H1 (cell line): ENCODE data around the gene ADCY9. TPM values are rescaled to one million over a fixed set of nuclear protein-coding genes. Genes with fewer than 3 reads are reported as not detected.

Source experiments
- CTCF ChIA-PET: fragments of 300-600 bp; sonication (Branson Sonifier 250); formaldehyde crosslinking; loops from one replicate; lab custom pipeline; 2021; ENCODE audit not compliant: partially characterized antibody; lab: Charles Lee
- POLR2A ChIA-PET: fragments of 300-600 bp; sonication (Branson Sonifier 250); formaldehyde crosslinking; loops from one replicate; lab custom pipeline; 2021; ENCODE audit warnings: inconsistent platforms; ENCODE audit not compliant: partially characterized antibody; lab: Charles Lee
- DNase-seq, 2 experiments: peaks; one replicate each; pipeline versions ENCODE4 v3.0.0 to v3.0.0-alpha.2; 2010 to 2022; ENCODE audit warnings: low spot score in 2 of 2, low read depth in 1 of 2, mixed read lengths in 1 of 2
- FAIRE-seq: peaks from 2 replicates; lab custom pipeline; 2011; peaks lifted over from hg19 to GRCh38; lab: Jason Lieb, UNC
- H2AFZ ChIP-seq: 2 replicates; pipeline ENCODE4 v1.8.1; 2012; ENCODE audit warnings: low read length, inconsistent platforms
- H2AK5ac ChIP-seq: 2 replicates; pipeline ENCODE4 v1.6.1; 2013; ENCODE audit warnings: low read depth, low read length
- H2BK120ac ChIP-seq: replicated peaks from 2 replicates; pipeline ENCODE3; 2013; ENCODE audit warnings: low read depth, low read length, inconsistent platforms
- H2BK12ac ChIP-seq: 2 replicates; pipeline ENCODE4 v1.6.1; 2013; ENCODE audit warnings: low read depth, low read length
- H2BK15ac ChIP-seq: 2 replicates; pipeline ENCODE4 v1.6.1; 2013; ENCODE audit warnings: low read length
- H2BK20ac ChIP-seq: 2 replicates; pipeline ENCODE4 v1.6.1; 2013; ENCODE audit warnings: low read length
- H2BK5ac ChIP-seq: 2 replicates; pipeline ENCODE4 v1.6.1; 2013; ENCODE audit warnings: low read depth, low read length
- H3K14ac ChIP-seq: 2 replicates; pipeline ENCODE4 v1.6.1; 2013; ENCODE audit warnings: inconsistent platforms; ENCODE audit not compliant: insufficient read length
- H3K18ac ChIP-seq: 2 replicates; pipeline ENCODE4 v1.6.1; 2013; ENCODE audit warnings: low read length; ENCODE audit errors: extremely low read depth
- H3K23ac ChIP-seq: 2 replicates; pipeline ENCODE4 v1.6.1; 2013; ENCODE audit warnings: inconsistent platforms; ENCODE audit not compliant: insufficient read length
- H3K23me2 ChIP-seq: 2 replicates; pipeline ENCODE4 v1.6.1; 2013; ENCODE audit warnings: low read depth, low read length
- H3K27ac ChIP-seq: 2 replicates; pipeline ENCODE4 v1.6.1; 2011; ENCODE audit warnings: low read depth, low read length, inconsistent platforms
- H3K27me3 ChIP-seq, 4 experiments: replicated peaks in 1 of 4; 1 replicate in 1 of 4; 2 replicates in 3 of 4; pipeline versions ENCODE4 v1.6.1 to v1.8.1; 2011 to 2013; ENCODE audit warnings: low read length in 3 of 4, mild to moderate bottlenecking in 3 of 4, inconsistent platforms in 2 of 4, mixed read lengths in 2 of 4, moderate library complexity in 1 of 4; ENCODE audit not compliant: control insufficient read depth in 3 of 4, insufficient read depth in 3 of 4; ENCODE audit errors: extremely low read depth in 1 of 4
- H3K36me3 ChIP-seq, 4 experiments: 2 replicates each; pipeline versions ENCODE4 v1.6.1 to v1.8.1; 2011 to 2013; ENCODE audit warnings: mild to moderate bottlenecking in 4 of 4, low read length in 3 of 4, moderate library complexity in 2 of 4, control low read depth in 1 of 4, inconsistent platforms in 1 of 4; ENCODE audit not compliant: insufficient read depth in 4 of 4, control insufficient read depth in 2 of 4
- H3K4ac ChIP-seq: replicated peaks from 2 replicates; pipeline ENCODE3; 2013; ENCODE audit warnings: low read length, low read depth, mixed read lengths, inconsistent platforms; ENCODE audit not compliant: insufficient read length
- H3K4me1 ChIP-seq, 4 experiments: replicated peaks in 1 of 4; 1 replicate in 1 of 4; 2 replicates in 3 of 4; pipeline versions ENCODE4 v1.6.1 to v1.8.1; 2011 to 2013; ENCODE audit warnings: low read length in 3 of 4, inconsistent platforms in 2 of 4, mixed read lengths in 1 of 4; ENCODE audit not compliant: insufficient read depth in 4 of 4, control insufficient read depth in 3 of 4
- H3K4me2 ChIP-seq, 2 experiments: 2 replicates each; pipeline versions ENCODE4 v1.6.1 to v1.8.1; 2011 to 2013; ENCODE audit warnings: low read depth in 2 of 2, low read length in 2 of 2, control low read depth in 1 of 2, inconsistent platforms in 1 of 2, mild to moderate bottlenecking in 1 of 2; ENCODE audit not compliant: insufficient read depth in 1 of 2
- H3K4me3 ChIP-seq, 4 experiments: fragments of 200-600, 300-600 bp in 1 of 4; sonication (generic), shearing (Covaris generic), sonication (Bioruptor Twin) in 1 of 4; 2 replicates each; pipeline versions ENCODE4 v1.5.1 to v1.8.1; 2011 to 2016; ENCODE audit warnings: low read length in 4 of 4, low read depth in 3 of 4, control low read depth in 2 of 4, inconsistent platforms in 2 of 4, mild to moderate bottlenecking in 2 of 4, mixed read lengths in 1 of 4, moderate library complexity in 1 of 4; ENCODE audit not compliant: insufficient read depth in 2 of 4; ENCODE audit errors: extremely low read depth in 1 of 4
- H3K56ac ChIP-seq: replicated peaks from 2 replicates; pipeline ENCODE3; 2013; ENCODE audit warnings: low read depth, mild to moderate bottlenecking, mixed read lengths, low read length, inconsistent platforms; ENCODE audit not compliant: insufficient read length
- H3K79me1 ChIP-seq: 2 replicates; pipeline ENCODE4 v1.6.1; 2013; ENCODE audit warnings: low read depth, low read length, control low read depth
- H3K79me2 ChIP-seq, 2 experiments: 2 replicates each; pipeline versions ENCODE4 v1.6.1 to v1.8.1; 2012 to 2013; ENCODE audit warnings: low read length in 2 of 2, mild to moderate bottlenecking in 2 of 2, inconsistent platforms in 1 of 2; ENCODE audit not compliant: insufficient read depth in 2 of 2, control insufficient read depth in 1 of 2
- H3K9ac ChIP-seq, 4 experiments: replicated peaks in 1 of 4; 1 replicate in 1 of 4; 2 replicates in 3 of 4; pipeline versions ENCODE4 v1.6.1 to v1.8.1; 2011 to 2013; ENCODE audit warnings: low read depth in 3 of 4, low read length in 3 of 4, control low read depth in 2 of 4, mild to moderate bottlenecking in 2 of 4, moderate library complexity in 2 of 4, inconsistent platforms in 1 of 4; ENCODE audit errors: extremely low read depth in 1 of 4
- H3K9me3 ChIP-seq, 2 experiments: 2 replicates each; pipeline versions ENCODE4 v1.6.1 to v1.8.1; 2012 to 2013; ENCODE audit warnings: mild to moderate bottlenecking in 2 of 2, moderate library complexity in 2 of 2, control low read depth in 1 of 2, inconsistent platforms in 1 of 2, low read depth in 1 of 2, low read length in 1 of 2, mixed read lengths in 1 of 2; ENCODE audit not compliant: insufficient read depth in 2 of 2
- H4K20me1 ChIP-seq, 2 experiments: replicated peaks in 1 of 2; 2 replicates each; pipeline versions ENCODE3 to v1.8.1; 2011 to 2013; ENCODE audit warnings: inconsistent platforms in 2 of 2, low read length in 2 of 2, mild to moderate bottlenecking in 1 of 2; ENCODE audit not compliant: insufficient read depth in 2 of 2, control insufficient read depth in 1 of 2
- H4K5ac ChIP-seq: 2 replicates; pipeline ENCODE4 v1.6.1; 2013; ENCODE audit warnings: low read length, low read depth, mixed read lengths, inconsistent platforms; ENCODE audit not compliant: insufficient read length
- H4K8ac ChIP-seq: 2 replicates; pipeline ENCODE4 v1.8.0; 2013; ENCODE audit warnings: mild to moderate bottlenecking, moderate library complexity, low read length, inconsistent platforms; ENCODE audit not compliant: insufficient read depth; ENCODE audit errors: extremely low read depth
- H4K91ac ChIP-seq: replicated peaks from 2 replicates; pipeline ENCODE3; 2013; ENCODE audit warnings: low read length, mixed read lengths, inconsistent platforms; ENCODE audit not compliant: insufficient read length
- EZH2 ChIP-seq: fragments of 200-600 bp; sonication (generic); IDR thresholded peaks from 2 replicates; pipeline ENCODE4 v1.7.1; 2012; ENCODE audit warnings: low read depth, mild to moderate bottlenecking, moderate library complexity, low read length, inconsistent platforms; ENCODE audit not compliant: severe bottlenecking
- MAFK ChIP-seq: IDR thresholded peaks from 2 replicates; pipeline ENCODE4 v1.6.1; 2012; ENCODE audit warnings: low read depth, mild to moderate bottlenecking, improper control_type of control experiment, low read length
- polyA plus RNA-seq, 7 experiments: library from polyadenylated mRNA; depleted of rRNA in 3 of 7; stranded (reverse) in 5 of 7; unstranded in 2 of 7; fragments of >200 nt in 5 of 7; fragments of 200-250 nt in 2 of 7; gene quantifications; 1 replicate in 5 of 7; 2 replicates in 1 of 7; 4 replicates in 1 of 7; pipeline versions ENCODE4 v1.2.1 to v1.2.3, GENCODE V29; 2011 to 2013; ENCODE audit warnings: missing spikeins in 2 of 7, mixed read lengths in 2 of 7
- total RNA-seq: library from RNA; stranded (reverse); fragmentation: NEBNext Ultra II Directional; extraction: Animal tissue kit (Norgen Biotek cat#: 25700); gene quantifications from 2 replicates; pipeline ENCODE4 v1.2.1, GENCODE V29; 2021

Gene ADCY9
- total and polyA plus RNA-seq, 2 of the 8 experiments (the other 6 are each of a cell fraction or from before 2014, with no cell fraction given) = 5.4 to 13.1 TPM

DNA sequence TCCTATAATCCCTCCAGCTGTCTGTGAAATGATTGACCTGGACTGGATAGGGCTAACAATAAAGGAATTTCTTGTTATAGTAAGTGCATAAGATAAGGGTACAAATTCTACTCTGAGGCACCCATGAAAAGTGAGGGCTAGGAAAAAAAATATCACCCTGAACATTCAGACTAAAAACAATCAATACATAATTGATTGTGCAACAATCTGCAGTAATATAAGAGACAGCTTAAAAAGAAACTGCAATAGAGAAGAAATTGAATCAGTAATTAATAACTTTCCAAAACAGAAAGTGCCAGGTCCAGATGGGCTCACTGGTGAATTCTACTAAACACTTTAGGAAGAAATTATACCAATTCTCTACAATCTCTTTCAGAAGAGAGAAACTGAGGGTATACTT lies 191.5 kb downstream of the ADCY9 start:
- Histone ChIP-seq H3K14ac (no peak overlapping the region), H3K56ac (no peak overlapping the region), H3K23me2 (no peaks in the 10 kb centered on the region), H3K4me1 (no peaks in the 10 kb centered on the region), H2BK15ac (no peak overlapping the region), H3K4me3 (no peak overlapping the region), H4K91ac (no peak overlapping the region), H4K8ac (no peak overlapping the region), H4K20me1 (no peaks in the 10 kb centered on the region), H2BK120ac (no peak overlapping the region), H3K4me2 (no peak overlapping the region), H3K9me3 (no peaks in the 10 kb centered on the region; a peak in 1 of 4 replicates), H3K27ac (no peak overlapping the region), H2AFZ (no peak overlapping the region), H3K79me2 (no peaks in the 10 kb centered on the region), H3K27me3 (no peaks in the 10 kb centered on the region), H2BK12ac (no peak overlapping the region), H3K9ac (no peak overlapping the region), H3K79me1 (no peaks in the 10 kb centered on the region), H2BK5ac (no peak overlapping the region), H3K18ac (no peak overlapping the region), H2AK5ac (no peak overlapping the region), H3K4ac (no peak overlapping the region), H4K5ac (no peak overlapping the region), H3K23ac (no peak overlapping the region), H2BK20ac (no peak overlapping the region), H3K36me3 (no peaks in the 10 kb centered on the region)
- ChIA-PET CTCF (interaction anchor here (2.3 kb wide), 1 partner anchor 14 kb away, joined by 9 read pairs; no protein-coding TSS in a partner anchor), POLR2A (no interaction called here)
- TF ChIP-seq MAFK (no peak), EZH2 (no peak)
- no peak for DNase-seq
- FAIRE-seq = no peak
